Pancreas (tissue), 10 donors: Measurements from ENCODE around the gene PIGP. TPM values are rescaled to one million over a fixed set of nuclear protein-coding genes. Genes with fewer than 3 reads are reported as not detected.

Experiments
- ATAC-seq, 4 donors: fragments of 200-7000 bp; cut with Tn5 transposase; one replicate each; pipeline versions ENCODE4 v1.8.0 to v1.9.1; 2020; ENCODE audit warnings: mild to moderate bottlenecking in 4 of 4, moderate library complexity in 4 of 4
- DNase-seq, 6 donors: peaks; one replicate each; pipeline ENCODE4 v3.0.0-alpha.2; 2020
- FAIRE-seq: peaks from 2 replicates; lab custom pipeline; 2012; peaks lifted over from hg19 to GRCh38; lab: Jason Lieb, UNC
- H3K27ac ChIP-seq, 4 donors: fragments of 200-600 bp; sonication (generic); 1 replicate in 3 of 4; 2 replicates in 1 of 4; pipeline versions ENCODE4 v1.5.0 to v1.8.0; 2020
- H3K27me3 ChIP-seq, 4 donors: fragments of 200-600 bp; one replicate each; pipeline ENCODE4 v1.8.0; 2021
- H3K36me3 ChIP-seq, 3 donors: fragments of 200-600 bp; sonication (generic) in 1 of 3; one replicate each; pipeline versions ENCODE4 v1.5.0 to v1.8.0; 2020 to 2021
- H3K4me1 ChIP-seq, 3 donors: fragments of 200-600 bp; one replicate each; pipeline ENCODE4 v1.8.0; 2021
- H3K4me3 ChIP-seq, 4 donors: fragments of 200-600 bp; sonication (generic) in 2 of 4; one replicate each; pipeline versions ENCODE4 v1.5.0 to v1.8.0; 2020 to 2021
- H3K9me3 ChIP-seq, 4 donors: fragments of 200-600 bp; one replicate each; pipeline ENCODE4 v1.8.0; 2021
- CTCF ChIP-seq, 4 donors: fragments of 200-600 bp; sonication (generic) in 3 of 4; IDR thresholded peaks; one replicate each; pipeline versions ENCODE4 v1.5.0 to v1.8.0; 2021; ENCODE audit warnings: antibody characterized with exemption in 4 of 4
- WGBS, 2 donors: extraction: QIAGEN DNeasy Blood & Tissue Kit; methylation state at CpG; one replicate each; pipeline ENCODE4 v1.1.7; 2013; 5-methylcytosine and 5-hydroxymethylcytosine counted together
- intact Hi-C, 3 donors: fragments of 100-400 bp; cut with DNase I; formaldehyde crosslinking; loops; one replicate each; pipeline versions ENCODE4 v1.11.1 to v1.14.2; 2022
- polyA plus RNA-seq, 2 donors: library from polyadenylated mRNA; stranded (reverse); fragments of 200-250 nt; gene quantifications; one replicate each; pipeline ENCODE4 v1.2.3, GENCODE V29; 2013
- total RNA-seq, 6 donors: library from RNA; stranded (reverse); fragmentation: NEBNext Ultra II Directional in 4 of 6; extraction: Animal tissue kit (Norgen Biotek cat#: 25700) in 4 of 6; gene quantifications; one replicate each; pipeline versions ENCODE4 v1.2.1 to v1.2.4, GENCODE V29; 2021 to 2023
- donor health status: healthy with polysubstance abuse.
- donor health status: DM: no; HTN: no; CAD: no; lungs with moderate emphysema.
- donor health status: DM: no; HTN: no; CAD: no.
- donor health status: control.
- donor health status: control.
- donor health status: Bipolar disorder and iron deficiency.
- donor health status: DM: yes; HTN: yes; CAD: no.
- donor health status: DM: no; HTN: no; CAD: no.
- donor health status: DM: no; HTN: no; CAD: no.
- donor health status: DM: yes; HTN: yes; CAD: no.

The PIGP gene
- total and polyA plus RNA-seq, 8 donors, result 14.8 to 29.3 (median 17.2) TPM

- no peak for FAIRE-seq
- H3K9me3 ChIP-seq, result no peaks in the 10 kb centered on the region
- H3K4me3 ChIP-seq, result no peak overlapping the region
- no peak for ATAC-seq
- no peaks in the 10 kb centered on the region for H3K36me3 ChIP-seq
- no peak for TF ChIP-seq CTCF (IDR thresholded peaks at IDR 0.05)
- WGBS, 2 donors, result 96% methylated on average over 3 of the region's 3 CpGs
- no peak for DNase-seq
- no peaks in the 10 kb centered on the region for H3K4me1 ChIP-seq
- intact Hi-C loops, result no loop called here
- no peaks in the 10 kb centered on the region for H3K27me3 ChIP-seq
- no peak overlapping the region for H3K27ac ChIP-seq
Observed at GRCh38 chr21:37044643-37045042, 28.2 kb downstream of the PIGP start.

- no peak for FAIRE-seq
- intact Hi-C loops, result no loop called here
Observed at GRCh38 chr21:37043818-37044217, 29.1 kb downstream of the PIGP start.

DNA sequence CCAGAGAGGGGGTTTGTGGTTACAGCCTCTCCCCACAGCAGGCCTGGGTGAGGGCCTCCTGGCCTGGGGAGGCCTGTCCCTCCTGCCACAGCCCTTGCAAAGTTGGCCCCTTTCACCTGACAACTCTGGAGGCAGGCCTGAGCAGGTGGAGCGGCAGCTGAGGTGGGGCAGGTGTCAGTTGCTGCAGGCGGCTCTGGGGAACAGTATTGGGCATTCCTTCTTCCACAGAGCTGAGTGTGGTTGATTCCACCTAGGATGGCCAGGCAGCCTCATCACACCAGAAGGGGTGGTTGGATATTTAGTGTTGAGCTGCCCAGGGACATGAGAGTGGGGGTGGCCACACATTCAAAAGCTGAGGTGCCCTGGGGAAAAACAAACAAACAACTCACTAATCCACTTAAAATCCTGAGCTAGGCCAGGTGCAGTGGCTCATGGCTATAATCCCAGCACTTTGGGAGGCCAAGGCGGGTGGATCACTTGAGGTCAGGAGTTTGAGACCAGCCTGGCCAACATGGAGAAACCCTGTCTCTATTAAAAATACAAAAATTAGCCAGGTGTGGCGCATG is 31.1 kb downstream of the PIGP start:
- FAIRE-seq, result no peak

More at GRCh38 chr21:37043818-37044217, 29.1 kb downstream of the PIGP start:
- no peak overlapping the region for H3K27ac ChIP-seq
- no peaks in the 10 kb centered on the region for H3K4me1 ChIP-seq
- no peaks in the 10 kb centered on the region for H3K27me3 ChIP-seq
- no peaks in the 10 kb centered on the region for H3K9me3 ChIP-seq
- no peak overlapping the region for H3K4me3 ChIP-seq
- no peaks in the 10 kb centered on the region for H3K36me3 ChIP-seq
- ATAC-seq, result no peak
- no peak for DNase-seq
- no peak for TF ChIP-seq CTCF (IDR thresholded peaks at IDR 0.05)
- 92 to 93% methylated on average over 6 of the region's 6 CpGs for WGBS, 2 donors

GRCh38 chr21:37040212-37040611 is 32.7 kb downstream of the PIGP start:
- no peaks in the 10 kb centered on the region for H3K4me1 ChIP-seq
- DNase-seq (no peak), FAIRE-seq (no peak), ATAC-seq (no peak)
- H3K4me3 ChIP-seq, result no peak overlapping the region
- H3K27me3 ChIP-seq, result no peaks in the 10 kb centered on the region
- intact Hi-C loops, result no loop called here
- no peak overlapping the region for H3K27ac ChIP-seq
- H3K9me3 ChIP-seq, result no peaks in the 10 kb centered on the region
- no peaks in the 10 kb centered on the region for H3K36me3 ChIP-seq
- no peak for TF ChIP-seq CTCF (IDR thresholded peaks at IDR 0.05)
- WGBS, 2 donors, result 90 to 93% methylated on average over 3 of the region's 3 CpGs

More for the DNA sequence above, 31.1 kb downstream of the PIGP start:
- Histone ChIP-seq H3K4me3 (no peak overlapping the region), H3K36me3 (no peaks in the 10 kb centered on the region), H3K27me3 (no peaks in the 10 kb centered on the region), H3K9me3 (no peaks in the 10 kb centered on the region), H3K27ac (no peak overlapping the region), H3K4me1 (no peaks in the 10 kb centered on the region)
- DNase-seq, result no peak
- 91 to 98% methylated on average over 4 of the region's 4 CpGs for WGBS, 2 donors
- ATAC-seq, result no peak
- intact Hi-C loops, result no loop called here
- TF ChIP-seq CTCF (IDR thresholded peaks at IDR 0.05), result no peak

DNA sequence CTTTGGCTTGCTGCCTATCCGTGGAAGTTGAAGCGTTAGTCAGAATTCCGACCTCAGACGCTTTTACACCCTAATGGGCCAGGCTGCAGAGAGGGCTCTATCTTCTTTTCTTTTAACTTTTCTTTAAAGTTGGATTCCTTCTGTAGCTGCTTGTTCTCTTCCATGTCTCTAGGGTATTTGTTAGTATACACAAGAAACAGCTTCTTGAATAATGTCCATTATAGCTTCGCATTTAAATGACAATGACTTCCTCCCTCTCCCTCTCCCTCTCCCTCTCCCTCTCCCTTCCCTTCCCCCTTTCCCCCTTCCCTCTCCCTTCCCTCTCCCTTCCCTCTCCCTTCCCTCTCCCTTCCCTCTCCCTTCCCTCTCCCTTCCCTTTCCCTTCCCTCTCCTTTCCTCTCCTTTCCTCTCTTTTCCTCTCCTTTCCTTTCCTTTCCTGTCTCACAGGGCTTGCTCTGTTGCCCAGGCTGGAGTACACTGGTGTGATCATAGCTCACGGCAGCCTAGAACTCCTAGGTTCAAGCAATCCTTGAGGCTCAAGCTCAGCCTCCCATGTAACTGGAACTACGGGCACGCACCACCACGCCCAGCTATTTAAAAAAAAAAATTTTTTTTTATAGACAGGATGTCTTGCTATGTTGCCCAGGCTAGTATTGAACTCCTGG is 33.3 kb downstream of the PIGP start:
- no peak overlapping the region for H3K27ac ChIP-seq
- TF ChIP-seq CTCF (IDR thresholded peaks at IDR 0.05), result no peak
- FAIRE-seq, result no peak
- no peaks in the 10 kb centered on the region for H3K9me3 ChIP-seq
- 66 to 73% methylated on average over 9 of the region's 9 CpGs for WGBS, 2 donors
- intact Hi-C loops, result no loop called here
- H3K27me3 ChIP-seq, result no peaks in the 10 kb centered on the region
- no peaks in the 10 kb centered on the region for H3K36me3 ChIP-seq
- ATAC-seq, result no peak
- no peaks in the 10 kb centered on the region for H3K4me1 ChIP-seq
- H3K4me3 ChIP-seq, result no peak overlapping the region
- DNase-seq, result no peak
